H1 (cell line): ENCODE measurements around the gene OLA1.

Experiments
- BCL11A ChIP-seq, 2 experiments: IDR thresholded peaks; one replicate each; pipeline ENCODE4 v1.6.1; 2011; ENCODE audit warnings: low read depth in 2 of 2, low read length in 2 of 2, mild to moderate bottlenecking in 2 of 2
- BRCA1 ChIP-seq: IDR thresholded peaks from 2 replicates; pipeline ENCODE4 v1.6.1; 2012; ENCODE audit warnings: low read depth, low read length, improper control_type of control experiment
- CTCF ChIP-seq, 3 experiments: IDR thresholded peaks; 1 replicate in 2 of 3; 2 replicates in 1 of 3; pipeline versions ENCODE4 v1.5.1 to v1.6.1; 2011; ENCODE audit warnings: low read length in 3 of 3, mild to moderate bottlenecking in 3 of 3, inconsistent platforms in 2 of 3, low read depth in 1 of 3, moderate library complexity in 1 of 3; ENCODE audit not compliant: insufficient read depth in 1 of 3; ENCODE audit errors: control extremely low read depth in 1 of 3
- EP300 ChIP-seq, 2 experiments: IDR thresholded peaks; 1 replicate in 1 of 2; 2 replicates in 1 of 2; pipeline ENCODE4 v1.6.1; 2011 to 2012; ENCODE audit warnings: low read depth in 2 of 2, low read length in 2 of 2, mild to moderate bottlenecking in 2 of 2, borderline replicate concordance in 1 of 2, inconsistent platforms in 1 of 2, moderate library complexity in 1 of 2
- GABPA ChIP-seq: IDR thresholded peaks from 2 replicates; pipeline ENCODE4 v1.6.1; 2011; ENCODE audit warnings: mild to moderate bottlenecking, low read length, moderate library complexity, borderline replicate concordance; ENCODE audit not compliant: insufficient read depth
- POLR2A ChIP-seq, 2 experiments: IDR thresholded peaks; 1 replicate in 1 of 2; 2 replicates in 1 of 2; pipeline ENCODE4 v1.6.1; 2011; ENCODE audit warnings: low read depth in 2 of 2, low read length in 2 of 2, mild to moderate bottlenecking in 2 of 2; ENCODE audit errors: control extremely low read depth in 1 of 2
- SP1 ChIP-seq: IDR thresholded peaks from 2 replicates; pipeline ENCODE4 v1.6.1; 2011; ENCODE audit warnings: low read depth, low read length
- TAF7 ChIP-seq: optimal IDR thresholded peaks from 2 replicates; pipeline ENCODE3; 2011; ENCODE audit warnings: low read depth, mild to moderate bottlenecking, inconsistent platforms, low read length, moderate library complexity, borderline replicate concordance
- USF2 ChIP-seq: IDR thresholded peaks from 2 replicates; pipeline ENCODE4 v1.6.1; 2011; ENCODE audit warnings: low read length, improper control_type of control experiment

GRCh38 chr2:174121612-174122011 is 126.7 kb downstream of the OLA1 start:
- no peak for TF ChIP-seq CTCF (IDR thresholded peaks at IDR 0.05; ENCODE audit: control extremely low read depth in 1 of 3, insufficient read depth in 1 of 3, low read depth in 1 of 3, low read length in 3 of 3)
- TF ChIP-seq TAF7, result no peak
- TF ChIP-seq USF2, result no peak
- TF ChIP-seq POLR2A (IDR thresholded peaks at IDR 0.05; ENCODE audit: control extremely low read depth in 1 of 2, low read depth in 2 of 2, low read length in 2 of 2), result no peak
- no peak for TF ChIP-seq GABPA
- TF ChIP-seq SP1, result no peak
- TF ChIP-seq BCL11A (IDR thresholded peaks at IDR 0.05; ENCODE audit: low read depth in 2 of 2, low read length in 2 of 2), result no peak
- no peak for TF ChIP-seq BRCA1
- no peak for TF ChIP-seq EP300 (IDR thresholded peaks at IDR 0.05; ENCODE audit: borderline replicate concordance in 1 of 2, low read depth in 2 of 2, low read length in 2 of 2)
